ENCODE data around the gene MSI1.

The MSI1 gene

GRCh38 chr12:120317224-120318105 lies 51.5 kb downstream of the MSI1 start:
- DNase-seq: peak; percentile 100

DNA sequence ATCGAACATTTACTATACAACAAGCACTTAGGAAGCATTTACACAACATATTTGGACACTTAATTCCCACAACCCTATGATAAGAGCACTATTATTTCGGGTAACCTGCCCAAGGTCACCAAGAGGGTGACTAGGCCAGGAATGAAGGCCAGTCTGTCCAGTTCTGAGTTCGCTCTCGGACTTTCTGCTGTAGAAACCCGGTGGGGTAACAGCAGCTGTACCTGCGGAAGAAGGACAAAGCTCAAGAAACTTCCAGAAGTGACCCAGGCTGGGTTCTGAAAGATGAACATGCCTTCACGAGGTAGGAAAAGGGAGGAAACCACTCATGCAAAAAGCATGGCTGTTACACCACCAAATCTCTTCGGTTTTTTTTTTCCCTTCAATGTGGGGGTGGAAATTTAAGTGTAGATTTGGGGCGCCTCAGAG lies 52.2 kb downstream of the MSI1 start:
- DNase-seq: no peak

GRCh38 chr12:120314220-120314619 lies 54.7 kb downstream of the MSI1 start:
- no peak for DNase-seq

DNA sequence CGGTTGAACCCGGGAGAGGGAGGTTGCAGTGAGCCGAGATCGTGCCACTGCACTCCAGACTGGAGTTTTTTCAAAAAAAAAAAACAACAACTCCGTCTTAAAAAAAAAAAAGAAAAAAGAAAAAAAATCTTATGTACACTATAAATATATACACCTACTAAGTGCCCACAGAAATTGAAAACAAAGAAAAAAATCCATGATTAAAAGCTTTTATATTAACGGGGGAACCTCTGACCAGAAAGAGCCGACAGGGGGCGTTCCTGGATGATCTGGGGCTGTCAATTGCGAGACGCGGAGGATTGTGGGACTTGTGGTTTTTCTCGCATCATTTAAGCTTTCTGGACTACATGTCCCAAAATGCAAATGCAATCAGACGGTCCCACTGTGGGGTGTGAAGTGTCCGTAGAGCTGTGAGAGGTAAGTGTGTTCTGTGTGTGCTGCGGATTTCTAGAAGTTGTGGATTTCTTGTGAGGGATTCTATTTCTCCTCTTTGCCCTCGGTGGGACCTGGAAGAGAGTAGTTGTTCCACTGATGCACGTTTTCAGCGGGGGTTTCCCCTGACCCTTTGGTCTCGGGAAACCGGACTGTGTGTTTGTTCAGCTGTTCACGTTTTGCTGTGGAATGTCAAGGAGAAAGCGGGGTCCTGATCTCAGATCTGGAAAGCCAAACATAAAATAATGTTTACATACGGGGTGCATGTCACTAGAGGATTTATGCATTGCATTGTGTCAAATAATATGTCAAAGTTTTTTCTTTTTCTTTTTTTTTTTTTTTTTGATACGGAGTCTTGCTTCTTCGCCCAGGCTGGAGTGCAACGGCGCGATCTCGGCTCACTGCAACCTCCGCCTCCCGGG lies 66.8 kb downstream of the MSI1 start, which contains the start of gene SIRT4:
Gene SIRT4, plus strand, starts transcription at position 360 of the 854 bp plus-strand sequence. CDS start 1,241 bp downstream, outside the sequence.
- peak; percentile 91 for DNase-seq

DNA sequence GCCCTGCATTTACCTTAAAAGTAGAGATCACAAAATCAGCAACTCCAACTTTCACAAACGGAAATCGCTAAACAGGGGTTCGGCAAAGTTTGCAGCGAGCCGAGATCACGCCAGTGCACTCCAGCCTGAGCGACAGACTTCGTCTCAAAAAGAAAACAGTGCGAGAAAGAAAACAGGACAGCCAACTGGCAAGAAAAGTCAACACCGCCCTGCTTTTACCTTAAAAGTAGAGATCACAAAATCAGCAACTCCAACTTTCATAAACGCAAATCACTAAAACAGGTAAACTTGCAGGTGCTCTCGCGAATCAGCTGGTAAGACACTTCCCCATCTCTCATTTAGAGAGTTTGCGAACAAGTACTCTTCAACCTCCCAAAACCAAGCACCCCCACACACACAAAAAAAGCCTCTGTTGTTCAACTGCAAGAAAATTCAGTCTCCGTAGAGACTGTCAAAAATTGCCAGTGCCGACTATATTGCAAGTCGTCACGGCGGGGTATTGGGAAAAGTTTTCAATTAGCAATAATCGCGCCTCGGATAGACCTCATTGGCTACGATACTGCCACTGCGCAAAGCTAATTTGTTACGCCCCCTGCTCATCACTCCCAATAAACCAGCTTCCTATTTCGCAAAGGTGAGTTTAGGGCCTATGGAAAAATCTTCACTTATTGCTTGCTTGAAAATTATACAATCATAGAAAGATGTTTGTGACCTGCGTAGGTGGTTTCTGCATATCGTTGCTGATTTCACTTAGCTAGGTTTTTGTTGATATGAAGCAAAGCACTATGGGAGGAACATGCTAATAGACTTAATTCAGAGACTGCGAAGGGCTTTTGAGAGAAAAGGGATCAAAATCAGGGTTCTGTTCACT lies 76.1 kb downstream of the MSI1 start, which contains the start of gene RNU4-1:
Gene RNU4-1, minus strand, starts transcription at position 577 of the 871 bp plus-strand sequence.
- peak; percentile 68 for DNase-seq

DNA sequence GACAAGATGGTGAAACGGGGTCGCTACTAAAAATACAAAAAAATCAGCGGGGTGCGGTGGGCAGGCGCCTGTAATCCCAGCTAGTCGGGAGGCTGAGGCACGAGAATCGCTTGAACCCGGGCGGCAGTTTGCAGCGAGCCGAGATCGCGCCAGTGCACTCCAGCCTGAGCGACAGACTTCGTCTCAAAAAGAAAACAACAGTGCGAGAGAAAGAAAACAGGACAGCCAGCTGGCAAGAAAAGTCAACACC lies 76.6 kb downstream of the MSI1 start:
- no peak for DNase-seq
